KOPT-K1 (cell line): ENCODE measurements around the gene GRIA4.
"Not testable (repeated sequence)": the region's sequence is repeated elsewhere in the genome, so short reads cannot be mapped to it uniquely, and the experiment has no call there.

ENCODE experiments used
- H3K27ac ChIP-seq: fragments of 200-600 bp; sonication (generic); 2 replicates; pipeline ENCODE4 v1.5.1; 2016; ENCODE audit warnings: antibody characterized with exemption, mild to moderate bottlenecking, low read depth, low read length; ENCODE audit not compliant: poor library complexity, severe bottlenecking
- H3K36me3 ChIP-seq: fragments of 200-600 bp; sonication (generic); 2 replicates; pipeline ENCODE4 v1.5.1; 2017; ENCODE audit warnings: antibody characterized with exemption, mild to moderate bottlenecking, low read length, moderate library complexity; ENCODE audit not compliant: insufficient read depth
- H3K9me3 ChIP-seq: fragments of 200-600 bp; sonication (generic); 2 replicates; pipeline ENCODE4 v1.5.1; 2017; ENCODE audit warnings: antibody characterized with exemption, low read length, mild to moderate bottlenecking; ENCODE audit not compliant: insufficient read depth, poor library complexity, severe bottlenecking

GRIA4 gene

DNA sequence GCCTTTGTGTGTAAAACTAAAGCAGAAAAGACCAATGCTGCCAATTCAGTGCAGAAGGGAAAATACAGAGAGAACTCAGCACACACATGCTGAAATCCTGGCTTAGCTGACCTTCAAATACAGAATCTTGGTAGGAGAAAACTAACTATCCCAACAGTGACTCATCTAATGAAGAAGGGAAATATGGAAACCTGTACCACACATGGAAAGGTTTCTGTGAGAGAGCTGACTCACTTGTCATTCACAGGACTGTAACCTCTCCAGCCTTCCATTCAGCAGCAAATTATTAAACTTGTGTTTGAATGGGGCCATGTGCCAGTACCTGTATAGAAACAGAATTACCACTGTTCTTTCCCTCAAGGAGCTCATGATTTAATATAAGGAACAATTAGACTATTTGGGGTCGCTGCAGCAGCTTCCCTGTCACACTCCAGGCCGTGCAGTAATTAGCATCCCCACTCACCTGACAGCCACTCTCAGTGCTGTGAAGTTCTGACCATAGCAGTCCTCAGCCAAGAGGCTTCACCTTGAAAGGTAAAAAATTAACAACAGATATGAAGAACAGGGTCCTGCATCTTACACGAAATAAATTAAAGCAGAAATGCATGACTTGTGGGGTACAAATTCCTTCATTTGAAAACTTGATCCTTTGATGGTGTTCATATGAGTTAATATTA lies 358.3 kb downstream of the GRIA4 start:
- H3K9me3 ChIP-seq: no peaks in the 10 kb centered on the region
- H3K36me3 ChIP-seq: no peaks in the 10 kb centered on the region
- no peak overlapping the region for H3K27ac ChIP-seq

DNA sequence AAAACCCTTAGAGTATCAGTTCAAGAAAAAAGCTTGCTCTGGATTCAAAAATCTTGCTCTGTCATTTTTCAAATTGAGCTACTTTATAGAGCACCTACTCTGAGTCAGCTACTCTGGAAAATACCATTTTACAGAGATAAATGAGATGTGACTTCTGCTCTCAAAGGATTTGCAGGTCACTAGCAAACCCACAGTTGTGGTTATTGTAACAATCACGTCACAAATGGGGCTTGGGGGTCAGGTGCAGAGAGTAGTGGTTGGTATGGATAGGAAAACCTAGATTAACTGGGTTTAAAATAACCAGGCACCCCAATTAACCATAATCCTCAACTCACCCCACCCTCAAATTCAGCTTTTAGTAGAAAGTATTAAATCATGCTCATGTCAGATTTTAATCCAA lies 359.9 kb downstream of the GRIA4 start:
- Histone ChIP-seq H3K27ac (no peak overlapping the region), H3K9me3 (no peaks in the 10 kb centered on the region), H3K36me3 (no peaks in the 10 kb centered on the region)

DNA sequence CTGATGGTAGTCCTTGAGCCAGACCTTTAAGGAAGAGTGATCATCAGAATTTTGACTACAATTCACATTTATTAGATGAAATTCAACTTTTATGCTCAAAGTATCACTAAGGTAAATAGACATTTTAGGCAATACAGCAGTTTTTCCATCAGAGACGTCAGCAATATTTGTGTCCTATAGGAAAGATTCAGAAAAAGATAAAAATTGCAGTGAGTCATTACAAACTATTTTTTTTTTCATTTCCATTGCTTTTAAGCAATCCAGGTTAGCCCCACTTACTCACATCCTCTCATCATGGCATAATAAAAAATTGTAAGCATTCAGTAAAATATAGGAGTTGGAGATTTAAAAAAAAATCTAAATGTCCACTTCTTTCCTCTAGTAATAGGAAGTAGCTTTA lies 365.3 kb downstream of the GRIA4 start:
- Histone ChIP-seq H3K9me3 (no peaks in the 10 kb centered on the region), H3K27ac (no peak overlapping the region), H3K36me3 (no peaks in the 10 kb centered on the region)

DNA sequence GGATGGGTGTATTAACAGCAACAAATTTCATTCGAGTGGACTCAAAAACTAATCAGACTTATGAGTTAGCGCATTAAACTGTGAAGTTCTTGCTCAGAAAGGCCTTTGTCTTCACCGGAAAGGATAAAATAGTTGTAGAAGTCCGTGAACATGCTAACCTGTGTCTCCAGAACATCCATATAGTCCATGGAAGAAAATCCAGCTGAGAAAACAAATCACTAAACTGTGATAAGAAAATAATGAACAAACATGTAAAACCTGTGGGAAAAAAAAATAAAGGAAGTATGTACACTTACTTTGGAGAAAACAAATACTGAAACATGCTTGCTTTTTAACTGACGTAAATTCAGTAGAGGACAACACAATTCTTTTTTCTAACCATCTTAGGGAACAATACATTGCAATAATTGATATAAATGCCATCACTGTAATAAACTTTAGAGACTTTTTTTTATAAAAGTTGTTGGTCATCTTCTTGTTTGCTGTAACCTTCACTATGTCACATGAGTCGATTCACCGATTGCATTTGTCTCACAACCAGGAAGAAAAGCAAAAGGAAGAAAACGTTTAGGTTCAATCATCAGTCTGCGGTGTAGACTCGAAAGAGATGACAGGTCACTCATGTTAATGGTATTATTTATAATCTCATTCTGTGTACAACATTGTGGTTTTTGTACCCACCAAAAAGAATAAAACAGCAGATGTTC lies 370.3 kb downstream of the GRIA4 start:
- no peak overlapping the region for H3K27ac ChIP-seq
- H3K9me3 ChIP-seq: no peaks in the 10 kb centered on the region
- H3K36me3 ChIP-seq: no peaks in the 10 kb centered on the region

DNA sequence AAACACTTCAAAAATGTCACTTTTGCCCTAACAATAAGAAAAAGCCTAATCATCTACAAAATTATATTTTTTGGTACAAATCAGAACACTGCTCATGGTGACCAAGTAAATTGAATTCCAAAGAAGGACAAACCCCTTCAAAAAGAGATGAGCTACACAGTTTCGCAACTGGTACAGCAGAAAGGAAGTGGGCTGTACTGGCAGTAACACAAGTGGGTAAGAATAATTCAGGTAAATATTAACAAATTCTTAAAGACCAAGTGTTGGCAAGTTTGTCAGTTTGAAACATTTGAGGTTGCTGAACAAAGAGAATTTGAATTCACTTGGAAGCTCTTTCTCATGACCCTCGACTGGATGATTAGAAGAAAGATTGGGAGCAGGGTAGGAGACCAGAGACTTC lies 376.7 kb downstream of the GRIA4 start:
- Histone ChIP-seq H3K27ac (no peak overlapping the region), H3K36me3 (no peaks in the 10 kb centered on the region), H3K9me3 (no peaks in the 10 kb centered on the region)

DNA sequence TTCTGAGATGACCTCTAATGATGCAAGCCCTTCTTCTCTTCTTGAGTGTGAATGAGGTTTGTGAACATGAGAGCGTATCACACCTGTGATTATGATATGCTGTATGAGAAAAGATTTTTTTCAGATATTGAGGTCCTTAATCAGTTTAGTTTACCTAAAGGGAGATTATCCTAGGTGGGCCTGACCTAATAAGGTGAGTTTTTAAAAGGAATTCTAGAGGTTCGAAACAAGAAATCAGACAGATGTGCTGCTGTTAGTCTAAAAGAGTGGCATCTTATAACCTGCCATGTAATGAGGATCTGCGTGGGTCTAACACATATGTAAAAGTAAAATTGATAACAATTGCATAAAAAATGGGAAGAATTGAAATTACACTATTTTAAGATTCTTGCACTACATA lies 378.3 kb downstream of the GRIA4 start:
- H3K27ac ChIP-seq: no peak overlapping the region
- H3K9me3 ChIP-seq: peaks cover 2% of the 10 kb centered on the region
- peaks cover 2% of the 10 kb centered on the region; the same call in 1 of the 2 replicates for H3K36me3 ChIP-seq

DNA sequence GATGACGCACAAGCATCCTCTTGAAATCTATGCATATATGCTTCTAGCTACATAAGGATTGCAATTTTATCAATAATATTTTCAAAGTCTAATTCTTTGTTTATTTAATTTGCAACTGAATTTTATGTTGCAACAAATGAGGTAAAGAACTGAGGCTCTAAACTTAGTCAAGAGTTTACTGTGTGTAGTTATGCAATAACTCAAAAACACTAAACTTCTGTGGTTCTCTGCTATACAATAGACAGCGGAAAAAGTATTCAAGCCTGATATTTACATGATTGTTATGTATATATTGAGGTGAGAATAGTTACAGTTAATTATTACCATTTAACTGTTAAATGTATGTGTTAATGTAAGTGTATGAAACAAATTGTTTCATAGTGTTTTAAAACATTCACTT lies 379.3 kb downstream of the GRIA4 start:
- peaks cover 5% of the 10 kb centered on the region; the same call in 1 of the 2 replicates for H3K36me3 ChIP-seq
- H3K27ac ChIP-seq: no peak overlapping the region
- peaks cover 10% of the 10 kb centered on the region for H3K9me3 ChIP-seq

DNA sequence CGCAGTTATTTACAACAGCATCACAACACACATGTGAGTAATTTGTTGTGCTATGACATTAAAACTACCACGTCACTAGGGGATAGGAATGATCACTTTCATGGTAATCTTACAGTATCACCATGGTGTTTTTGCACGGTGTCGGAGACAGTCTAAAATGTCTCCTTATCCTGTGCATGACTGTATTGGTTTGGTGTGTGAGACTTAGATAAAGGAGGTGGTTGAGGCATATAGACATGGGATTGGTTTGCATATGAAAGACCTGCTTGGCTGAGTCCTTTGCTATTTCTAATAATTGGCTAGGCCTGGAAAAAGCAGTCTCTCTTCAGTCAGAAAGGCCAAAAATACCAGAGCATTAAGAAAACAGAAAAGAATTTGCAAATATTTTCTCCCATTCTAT lies 382.0 kb downstream of the GRIA4 start:
- Histone ChIP-seq H3K27ac (no peak overlapping the region), H3K9me3 (peaks cover 15% of the 10 kb centered on the region), H3K36me3 (peaks cover 26% of the 10 kb centered on the region)

DNA sequence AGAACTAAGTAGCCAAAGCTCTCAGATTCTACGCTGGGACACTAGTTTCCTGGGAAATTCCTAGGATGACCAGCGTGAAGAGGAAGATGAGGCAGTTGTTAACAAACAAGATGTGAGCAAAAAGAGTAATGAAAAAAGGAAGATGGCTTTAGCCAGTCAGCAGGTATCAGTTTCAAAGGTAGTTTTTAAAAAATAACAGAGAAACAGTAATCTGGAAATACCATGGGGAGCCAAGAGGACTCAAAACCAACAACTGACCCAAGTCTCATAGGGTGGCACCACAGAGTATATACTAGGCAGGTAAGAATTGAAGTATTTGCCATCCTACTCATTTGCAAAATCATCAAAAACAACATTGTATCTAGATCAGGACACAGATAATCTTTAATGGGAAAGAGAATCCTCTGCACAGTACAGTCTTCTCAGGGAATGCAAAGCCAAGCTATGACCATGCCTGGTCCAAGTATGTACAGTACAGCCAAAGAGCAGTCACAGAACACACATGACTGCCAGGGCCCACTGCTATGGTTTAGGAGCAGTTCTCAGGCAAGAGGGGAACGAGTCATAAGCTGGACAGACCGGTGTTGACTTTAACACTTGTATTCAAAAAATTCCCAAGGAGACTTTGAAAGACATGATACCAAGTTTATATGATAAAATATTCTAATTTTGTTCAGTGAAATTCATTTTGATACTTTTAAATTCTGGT lies 391.6 kb downstream of the GRIA4 start:
- Histone ChIP-seq H3K27ac (no peak overlapping the region), H3K9me3 (peaks cover 20% of the 10 kb centered on the region), H3K36me3 (peaks cover 26% of the 10 kb centered on the region)

DNA sequence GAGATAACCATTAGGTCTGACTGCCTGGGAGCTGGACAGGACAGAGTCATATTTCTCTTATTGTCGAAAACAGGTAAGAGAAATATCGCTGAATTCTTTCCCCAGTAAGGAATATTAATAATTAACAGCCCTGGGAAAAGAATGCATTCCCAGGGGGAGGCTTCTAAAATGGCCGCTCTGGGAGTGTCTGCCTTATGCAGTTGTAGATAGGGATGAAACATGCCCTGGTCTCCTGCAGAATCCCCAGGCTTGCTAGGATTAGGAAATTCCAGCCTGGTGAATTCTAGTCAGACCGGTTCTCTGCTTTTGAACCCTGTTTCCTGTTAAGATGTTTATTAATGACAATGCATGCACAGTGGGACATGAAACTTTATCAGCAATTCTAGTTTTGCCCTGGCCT lies 393.2 kb downstream of the GRIA4 start:
- Histone ChIP-seq H3K36me3 (peaks cover 37% of the 10 kb centered on the region), H3K9me3 (peaks cover 24% of the 10 kb centered on the region)

DNA sequence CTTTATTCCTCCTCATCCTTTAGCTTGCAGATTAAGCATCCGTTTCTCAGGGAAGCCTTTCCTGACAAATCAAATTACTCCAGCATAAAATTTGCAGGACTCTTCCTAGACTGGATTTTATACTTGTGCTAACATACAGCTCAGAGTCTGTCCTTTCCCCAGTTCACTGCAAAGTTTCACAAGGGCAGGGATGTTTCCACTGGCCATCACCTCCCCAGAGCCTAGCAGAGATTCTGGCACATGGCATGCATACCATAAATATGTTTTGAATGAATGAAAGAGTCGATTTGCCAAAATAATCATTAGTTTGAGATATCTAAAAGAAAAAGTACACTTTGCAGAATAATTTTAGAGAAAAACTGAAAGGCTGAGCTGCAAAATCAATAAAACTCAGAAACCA lies 401.6 kb downstream of the GRIA4 start:
- peaks cover 4% of the 10 kb centered on the region for H3K9me3 ChIP-seq
- no peak overlapping the region for H3K27ac ChIP-seq
- H3K36me3 ChIP-seq: peaks cover 54% of the 10 kb centered on the region

More for the DNA sequence above, 393.2 kb downstream of the GRIA4 start:
- not testable (repeated sequence) for H3K27ac ChIP-seq

DNA sequence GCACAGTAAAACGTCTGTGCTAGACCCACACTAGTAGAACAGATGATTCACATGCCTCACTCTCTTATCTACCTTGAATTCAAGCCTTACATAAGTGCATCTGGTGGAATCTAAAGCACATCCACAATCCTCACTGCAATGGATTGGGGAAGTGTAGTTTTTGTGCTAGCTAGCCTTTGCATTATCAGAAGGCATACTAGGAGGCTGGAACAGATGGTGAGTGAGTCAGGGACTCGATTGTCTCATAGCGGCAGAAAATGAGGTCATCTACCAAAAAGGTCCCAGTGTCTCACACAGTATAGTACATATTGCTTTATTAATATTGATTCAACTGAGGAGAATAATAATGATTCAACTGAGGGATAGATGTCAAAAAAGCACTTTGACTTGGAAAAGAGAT lies 402.9 kb downstream of the GRIA4 start:
- Histone ChIP-seq H3K36me3 (peaks cover 41% of the 10 kb centered on the region), H3K27ac (no peak overlapping the region), H3K9me3 (no peaks in the 10 kb centered on the region)

DNA sequence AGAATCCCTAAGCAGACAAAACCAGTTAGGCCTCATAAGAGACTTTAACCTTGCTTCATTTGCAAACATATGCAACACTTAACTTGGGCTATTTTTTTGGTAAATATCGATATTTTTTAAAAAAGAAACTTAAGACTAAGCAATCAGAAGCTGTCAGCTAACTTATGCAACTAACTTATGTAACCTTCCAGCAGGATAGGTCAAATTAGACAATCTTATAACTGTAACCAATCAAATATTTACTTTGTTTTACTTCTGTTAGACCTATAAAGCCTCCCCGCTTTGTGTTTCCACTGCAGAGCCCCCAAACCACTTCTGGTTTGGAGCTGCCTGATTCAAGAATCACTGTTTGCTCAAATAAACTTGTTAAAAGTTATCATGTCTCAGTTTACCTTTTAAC lies 404.2 kb downstream of the GRIA4 start:
- Histone ChIP-seq H3K27ac (no peak overlapping the region), H3K9me3 (no peaks in the 10 kb centered on the region), H3K36me3 (peaks cover 28% of the 10 kb centered on the region)

DNA sequence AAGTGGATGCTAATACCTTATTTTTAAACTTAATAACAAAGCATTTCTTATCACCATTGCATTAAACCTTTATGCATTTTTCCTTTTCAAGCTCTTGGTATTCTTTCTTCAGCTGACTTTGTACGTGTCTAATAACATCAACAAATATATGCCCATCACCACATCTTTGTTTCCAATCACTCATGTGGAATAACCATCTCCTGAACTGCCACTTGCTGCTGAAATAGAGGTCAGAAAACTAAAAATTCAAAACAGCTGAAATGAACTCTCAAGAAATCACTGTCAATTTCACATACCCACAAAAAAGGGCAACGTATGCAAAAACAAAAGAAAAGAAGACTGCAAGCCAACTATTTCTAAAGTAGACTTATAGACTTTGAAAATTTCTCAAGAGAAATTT lies 404.7 kb downstream of the GRIA4 start:
- peaks cover 22% of the 10 kb centered on the region for H3K36me3 ChIP-seq
- no peak overlapping the region for H3K27ac ChIP-seq
- H3K9me3 ChIP-seq: no peaks in the 10 kb centered on the region

DNA sequence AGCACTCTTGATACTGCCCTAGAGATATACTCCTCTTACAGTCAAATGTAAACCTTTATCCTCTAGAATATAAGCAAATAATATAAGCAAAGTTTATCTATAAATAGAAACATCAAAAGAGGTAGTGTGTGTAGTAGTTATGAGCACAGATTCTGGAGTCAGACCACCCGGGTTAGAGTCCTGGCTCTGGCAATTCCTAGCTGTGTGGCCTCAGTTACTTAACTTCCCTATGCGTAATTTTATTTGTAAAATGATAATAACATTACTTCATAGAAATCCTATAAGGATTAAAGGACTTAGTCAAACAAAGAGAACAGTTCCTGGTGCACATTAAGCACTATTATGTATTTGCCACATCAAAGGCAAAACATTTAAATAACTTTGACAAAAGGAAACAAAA lies 405.2 kb downstream of the GRIA4 start:
- Histone ChIP-seq H3K27ac (no peak overlapping the region), H3K9me3 (no peaks in the 10 kb centered on the region), H3K36me3 (peaks cover 18% of the 10 kb centered on the region)
